GM19193 (cell line): Measurements from ENCODE around the gene TRERF1.

ENCODE experiments used
- POLR2A ChIP-seq: IDR thresholded peaks from 4 replicates; pipeline ENCODE4 v1.6.1; 2011; ENCODE audit not compliant: insufficient read depth, insufficient read length; ENCODE audit errors: extremely low read depth

Gene TRERF1

DNA sequence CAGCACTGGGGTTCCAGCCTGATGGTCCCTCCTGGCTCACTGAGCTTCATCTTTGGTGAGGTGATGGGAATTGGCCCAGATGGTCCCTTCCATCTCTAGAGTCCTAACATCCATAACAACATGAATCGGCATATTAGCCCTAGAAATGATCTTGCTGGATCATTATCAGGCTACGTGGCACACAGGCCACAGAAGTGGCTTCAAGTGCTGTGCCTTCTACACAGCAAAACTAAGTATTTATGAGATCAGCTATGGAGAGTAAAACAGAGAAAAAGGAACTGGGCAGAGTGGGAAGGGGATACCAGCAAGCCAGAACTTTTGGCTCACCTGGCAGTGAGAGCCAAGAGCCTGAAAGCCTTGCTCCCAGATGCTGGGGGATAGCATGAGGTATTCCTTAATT lies 116.9 kb downstream of the TRERF1 start:
- TF ChIP-seq POLR2A: no peak

DNA sequence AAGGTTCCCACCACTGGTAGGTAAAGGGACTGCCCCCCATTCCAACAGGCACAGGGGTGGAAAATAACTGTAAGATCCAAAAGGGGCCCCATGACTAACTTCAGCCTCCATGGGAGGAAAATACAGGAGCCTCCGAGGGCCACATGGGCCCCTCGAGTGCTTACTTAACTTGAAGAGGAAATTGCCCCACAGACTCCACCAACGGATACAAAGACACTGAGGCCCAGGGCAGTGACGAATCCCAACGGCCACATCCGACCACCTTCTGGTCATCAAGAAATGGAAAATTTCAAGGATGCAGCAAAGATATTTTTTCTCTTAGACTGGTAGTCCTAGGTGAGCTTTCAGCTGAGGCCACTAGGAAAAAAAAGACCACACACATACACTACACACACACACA lies 118.1 kb downstream of the TRERF1 start:
- no peak for TF ChIP-seq POLR2A

DNA sequence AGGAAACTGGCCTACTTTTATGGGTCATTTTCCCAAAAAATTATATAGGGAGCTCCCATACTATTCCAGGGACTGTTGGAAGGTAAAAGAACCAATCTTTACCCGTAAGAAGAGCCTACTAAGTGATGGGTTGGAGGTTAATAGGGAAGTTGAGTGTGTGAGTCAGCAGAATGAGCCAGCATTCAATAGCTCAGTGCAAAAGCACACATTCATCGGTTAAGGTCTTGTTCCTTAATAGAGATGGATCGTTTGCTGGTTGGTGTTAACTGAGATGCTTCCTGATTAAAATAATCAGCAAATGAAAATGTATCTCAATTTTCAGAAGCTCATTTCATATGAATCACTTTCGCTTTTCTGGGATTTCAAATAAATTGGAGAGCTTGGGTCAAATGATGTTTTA lies 118.8 kb downstream of the TRERF1 start:
- TF ChIP-seq POLR2A: no peak

DNA sequence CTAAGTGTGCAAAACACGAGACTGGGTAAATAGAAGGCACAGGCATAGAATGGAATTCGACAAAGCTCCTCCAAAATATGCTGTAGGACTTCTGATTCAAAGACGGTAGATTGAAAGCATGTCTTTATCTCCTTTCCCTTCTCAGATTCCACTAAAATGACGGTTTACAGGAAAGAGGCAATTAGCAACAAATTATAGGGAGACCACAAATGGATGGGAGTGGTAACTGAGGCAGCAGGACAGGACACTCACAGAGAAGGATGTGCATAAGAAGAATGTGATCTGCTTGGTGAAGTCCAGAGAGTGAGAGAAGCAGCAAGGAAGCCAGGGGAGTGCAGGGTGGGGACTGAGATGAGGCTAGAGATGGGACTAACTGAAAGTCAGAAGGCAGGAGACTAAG lies 120.7 kb downstream of the TRERF1 start:
- TF ChIP-seq POLR2A: no peak

DNA sequence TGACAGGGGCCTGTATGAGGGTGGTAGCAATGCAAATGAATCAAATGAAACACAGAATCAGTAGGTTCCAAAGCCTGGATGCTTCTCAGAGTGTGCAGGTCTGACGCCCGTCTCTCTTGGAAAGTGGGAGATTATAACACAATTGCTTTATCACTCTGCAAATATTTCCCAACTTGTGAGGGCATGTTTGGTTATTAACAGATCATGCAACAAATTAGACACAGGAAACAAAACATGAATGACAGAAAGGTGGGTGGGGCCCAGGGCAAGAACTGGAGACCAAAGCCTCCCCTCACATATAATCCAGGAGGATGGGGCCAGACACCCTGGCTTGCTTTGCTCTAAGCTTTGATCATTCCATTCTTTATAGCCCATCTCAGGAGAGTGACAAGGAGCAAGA lies 125.5 kb downstream of the TRERF1 start:
- TF ChIP-seq POLR2A: no peak

DNA sequence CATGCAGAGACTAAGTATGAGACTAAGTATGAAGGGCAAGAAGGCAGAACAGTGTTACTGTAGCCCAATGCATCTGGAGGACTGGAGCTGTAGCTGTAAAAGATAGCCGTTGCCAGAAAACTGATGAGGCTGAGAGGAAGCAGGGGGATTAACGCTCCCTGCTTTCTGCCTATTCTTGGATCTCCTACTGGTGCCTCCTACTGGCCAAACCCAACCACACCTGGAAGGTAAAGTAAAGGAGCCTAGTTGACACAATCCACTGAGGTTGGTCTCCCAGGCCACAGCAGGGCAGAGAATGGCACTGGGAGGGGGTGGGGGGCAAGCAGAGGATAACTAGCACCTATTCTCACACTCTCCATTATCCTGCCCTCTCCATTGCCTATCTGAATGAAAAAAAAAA lies 129.1 kb downstream of the TRERF1 start:
- no peak for TF ChIP-seq POLR2A

DNA sequence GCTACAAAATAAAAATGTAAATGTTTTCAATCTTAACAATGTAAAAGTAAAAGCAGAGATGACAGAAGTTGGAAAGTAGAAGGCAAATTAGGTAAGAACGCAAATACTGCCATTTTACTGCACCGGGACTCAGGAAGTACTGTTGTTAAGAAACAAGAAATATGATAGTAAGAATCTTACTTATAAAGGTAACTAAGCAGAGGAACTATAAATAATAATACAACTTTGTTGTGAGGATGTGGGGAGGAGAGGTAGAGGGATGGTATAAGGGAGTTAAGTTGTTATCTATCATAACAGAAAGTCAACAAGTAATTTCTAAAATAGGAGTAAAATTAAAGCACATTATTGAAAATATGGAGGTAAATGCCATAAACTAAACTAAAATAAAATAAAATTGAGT lies 129.8 kb downstream of the TRERF1 start:
- TF ChIP-seq POLR2A: no peak

DNA sequence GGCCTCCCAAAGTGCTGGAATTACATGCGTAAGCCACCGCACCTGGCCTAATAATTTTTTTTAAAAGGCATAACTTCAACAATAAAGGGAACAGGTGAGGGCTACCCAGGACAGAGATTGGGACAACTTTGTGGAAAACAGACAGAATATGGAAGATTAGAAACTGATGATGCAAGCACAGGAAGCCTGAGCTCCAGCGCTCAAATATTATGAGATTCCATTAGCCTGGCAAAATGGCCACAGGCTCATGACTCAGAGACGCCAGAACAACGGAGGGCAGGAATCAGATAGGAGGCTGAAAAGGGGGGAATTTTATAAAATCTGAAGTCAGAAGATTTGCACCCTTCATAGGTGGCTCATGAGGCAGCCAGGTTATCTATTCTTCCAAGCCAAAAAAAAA lies 131.0 kb downstream of the TRERF1 start:
- no peak for TF ChIP-seq POLR2A

DNA sequence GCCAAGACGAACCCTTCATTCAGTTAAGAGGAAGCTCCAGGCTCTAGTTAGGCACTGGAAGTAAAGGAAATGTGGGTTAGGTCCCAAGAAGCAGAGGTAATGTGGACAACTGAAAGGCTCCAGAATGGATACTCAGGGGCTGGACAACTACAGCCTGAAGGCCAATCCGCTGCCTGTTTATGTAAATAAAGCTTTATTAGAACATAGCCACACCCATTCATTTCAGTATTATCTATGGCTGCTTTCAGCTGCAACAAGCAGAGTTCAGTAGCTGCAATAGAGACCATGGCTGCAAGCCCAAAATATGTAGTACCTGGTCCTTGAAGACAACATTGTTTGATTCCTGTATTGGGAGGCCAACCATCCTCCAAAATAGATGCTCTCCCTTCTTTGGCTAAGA lies 133.2 kb downstream of the TRERF1 start:
- no peak for TF ChIP-seq POLR2A

DNA sequence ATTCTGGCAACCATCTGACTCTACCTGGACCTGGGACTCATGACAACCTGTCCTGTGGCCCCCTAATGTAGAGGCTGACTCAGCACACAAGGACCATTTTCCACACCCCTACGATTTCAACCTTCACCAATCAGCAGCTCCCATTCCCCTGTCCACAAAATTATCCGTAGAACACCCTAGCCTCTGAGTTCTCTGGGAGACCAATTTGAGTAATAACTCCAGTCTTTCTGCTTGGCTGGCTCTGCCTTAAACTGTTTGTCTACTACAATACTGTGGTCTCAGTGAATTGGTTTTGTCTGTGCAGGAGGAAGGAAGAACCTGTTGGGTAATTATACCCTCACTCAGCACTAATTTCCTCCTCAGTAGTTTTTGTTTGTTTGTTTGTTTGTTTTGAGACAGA lies 134.7 kb downstream of the TRERF1 start:
- no peak for TF ChIP-seq POLR2A

DNA sequence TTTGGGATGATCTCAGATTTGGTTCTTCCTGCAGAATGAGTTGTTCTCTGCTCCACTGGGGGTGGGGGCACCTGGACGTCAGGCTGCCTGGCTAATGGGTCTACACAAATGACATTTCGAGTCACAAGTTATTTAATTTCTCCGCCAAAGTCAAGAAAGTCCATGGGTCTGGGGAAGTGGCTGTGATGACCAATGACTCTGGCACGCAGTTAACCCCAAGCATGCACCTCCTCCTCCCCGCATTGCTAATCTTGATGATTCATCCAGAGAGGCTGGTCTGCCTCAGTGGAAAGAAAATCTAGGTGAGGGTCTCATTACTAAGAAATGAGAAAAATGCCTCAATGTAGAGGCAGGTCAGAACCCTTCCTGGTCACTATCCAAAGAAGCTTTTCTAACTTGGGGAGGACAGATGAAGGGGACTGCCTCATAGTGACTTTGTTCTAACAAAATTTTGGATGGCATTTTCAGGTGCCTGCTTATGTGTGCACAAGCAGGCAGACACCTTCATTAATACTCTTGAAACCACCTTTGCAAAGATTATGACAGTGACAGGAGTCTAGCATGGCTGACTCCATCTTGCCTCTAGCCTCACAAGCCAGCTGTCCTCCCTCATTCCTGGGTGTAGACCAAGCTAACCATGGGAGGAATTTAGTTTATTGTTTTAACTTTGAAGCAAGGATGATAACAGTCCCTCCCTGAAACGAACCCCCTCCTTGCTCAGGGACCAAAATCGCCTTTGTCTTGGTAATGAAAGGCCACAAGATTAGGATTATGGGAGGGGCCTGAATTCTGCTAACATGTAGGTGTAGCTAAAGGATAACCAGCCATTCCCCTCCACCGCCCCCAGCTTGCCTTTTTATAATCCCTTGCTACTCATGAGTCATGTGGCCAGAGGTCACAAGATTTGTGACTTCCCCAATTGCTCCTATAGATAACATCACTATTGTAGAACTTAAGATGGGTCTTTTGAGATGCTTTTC lies 135.4 kb downstream of the TRERF1 start:
- no peak for TF ChIP-seq POLR2A

DNA sequence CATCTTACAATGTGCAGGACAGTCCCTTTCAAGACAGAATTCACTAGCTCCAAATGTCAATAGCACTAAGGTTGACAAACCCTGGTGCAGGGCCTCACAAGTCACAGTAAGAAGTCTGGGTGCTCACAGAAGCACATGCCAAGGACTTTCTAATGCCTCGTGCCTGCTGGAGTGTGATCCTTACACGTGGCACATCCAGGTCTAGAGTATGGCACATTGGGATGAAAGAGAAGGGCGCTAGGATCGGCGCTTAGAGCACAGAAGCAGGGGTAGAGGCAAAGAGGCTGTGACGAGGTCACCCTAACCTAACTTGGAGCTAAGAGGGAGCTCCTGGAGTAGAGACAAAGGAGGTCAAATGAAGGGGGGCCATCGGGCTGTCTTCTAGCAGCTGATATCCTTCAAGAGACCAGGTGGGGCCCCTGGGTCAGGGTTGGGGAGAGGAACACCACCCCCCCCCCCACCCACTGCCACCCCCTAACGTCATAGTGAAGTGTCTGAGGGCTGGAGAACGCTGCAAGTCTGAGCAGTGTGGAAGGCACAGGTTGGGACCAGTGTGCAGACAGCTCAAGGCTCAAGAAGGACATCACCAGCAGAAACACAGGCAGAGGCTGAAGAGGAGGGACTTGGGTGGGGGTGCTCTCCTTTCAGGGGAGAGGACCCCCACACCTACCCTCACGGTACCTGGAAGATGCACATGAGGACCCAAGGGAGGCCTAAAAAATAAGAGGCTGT lies 136.3 kb downstream of the TRERF1 start:
- TF ChIP-seq POLR2A: no peak

DNA sequence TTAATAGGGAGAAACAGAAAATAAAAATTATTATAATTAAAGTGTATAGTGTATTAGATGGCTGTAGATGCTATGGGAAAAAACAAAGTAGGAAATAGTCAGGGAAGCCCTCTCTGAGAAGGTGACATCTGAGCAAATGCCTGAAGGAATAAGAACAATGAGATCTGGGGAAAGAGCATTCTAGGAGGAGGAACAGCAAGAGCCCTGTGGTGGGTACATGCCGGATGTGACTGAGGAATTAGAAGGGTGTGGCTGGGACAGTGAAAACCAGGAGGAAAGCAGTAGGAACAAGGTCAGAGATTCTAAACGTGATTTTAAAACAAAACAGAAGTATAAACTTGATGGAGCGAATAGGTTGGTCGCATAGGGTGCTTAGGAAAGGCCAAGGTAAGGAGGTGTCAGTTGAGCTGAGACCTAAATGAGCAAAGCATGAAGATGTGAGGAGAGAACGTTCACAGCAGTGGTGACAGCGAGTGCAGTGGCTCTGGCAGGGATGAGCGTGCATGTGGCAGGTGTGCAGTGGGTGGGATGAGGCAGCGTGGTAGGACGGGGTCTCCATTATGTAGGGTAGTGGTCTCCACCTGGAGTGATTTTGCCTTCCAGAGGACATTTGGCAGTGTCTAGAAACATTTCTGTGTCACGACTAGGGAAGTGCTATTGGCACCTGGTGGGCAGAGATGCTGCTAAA lies 137.0 kb downstream of the TRERF1 start:
- no peak for TF ChIP-seq POLR2A

DNA sequence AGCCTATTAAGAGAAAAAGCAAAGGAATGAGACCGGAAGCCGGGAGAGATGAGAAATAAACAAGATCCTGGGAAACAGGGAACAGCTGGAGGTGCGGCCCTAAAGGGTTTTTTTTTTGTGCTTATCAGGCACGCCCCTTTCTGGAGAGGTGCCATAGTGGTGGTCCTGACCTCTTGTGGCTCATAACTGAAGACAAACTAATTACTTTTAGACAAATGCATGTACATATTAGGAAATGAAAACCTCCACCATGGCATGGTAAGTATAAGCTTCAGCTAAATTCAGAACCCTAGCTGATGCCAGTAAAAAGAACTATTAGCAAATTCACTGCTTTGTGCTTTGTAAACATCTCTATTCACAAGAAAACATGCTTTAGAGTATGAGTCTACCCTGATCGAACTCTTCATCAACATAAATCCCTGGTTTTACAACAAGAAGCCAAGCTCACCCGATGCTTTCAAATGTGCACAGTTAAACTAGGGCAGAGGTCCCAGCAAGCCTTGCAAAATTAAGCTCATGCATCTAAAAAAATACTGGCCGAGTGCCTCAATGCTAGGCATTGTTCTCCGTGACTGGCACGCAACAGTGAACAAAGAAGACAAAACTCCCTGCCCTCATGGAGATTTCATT lies 137.7 kb downstream of the TRERF1 start:
- no peak for TF ChIP-seq POLR2A

DNA sequence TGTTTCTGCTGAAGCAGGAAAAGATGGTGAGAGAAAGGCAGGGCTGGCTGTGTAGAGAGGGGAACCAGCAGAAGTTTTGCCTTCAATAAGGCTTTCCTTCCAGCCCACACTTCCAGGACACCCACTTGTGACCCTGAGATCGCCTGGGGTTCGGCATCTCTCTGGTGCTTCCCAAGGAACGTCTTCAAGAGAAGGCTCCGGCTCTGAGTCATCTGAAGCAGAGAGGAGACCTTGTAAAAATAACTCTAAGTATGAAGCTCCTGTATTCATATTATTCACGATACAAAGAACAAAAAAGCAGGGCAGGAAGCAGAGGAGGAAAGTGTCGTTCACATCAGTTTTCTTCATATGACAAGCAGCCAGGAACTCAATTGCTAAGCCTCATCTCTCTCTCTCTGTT lies 138.7 kb downstream of the TRERF1 start:
- TF ChIP-seq POLR2A: no peak
